IPS-18c (cell line): ENCODE data around the gene TMPRSS11D.

Source experiments
- H3K4me3 ChIP-seq: 2 replicates; pipeline ENCODE4 v1.7.0; 2013; ENCODE audit warnings: low read depth, mild to moderate bottlenecking, low read length, moderate library complexity; ENCODE audit not compliant: insufficient read depth
- H3K9me3 ChIP-seq: one replicate; pipeline ENCODE4 v1.6.1; 2013; ENCODE audit warnings: mild to moderate bottlenecking, low read length, moderate library complexity; ENCODE audit not compliant: control insufficient read depth, insufficient read depth

The TMPRSS11D gene

DNA sequence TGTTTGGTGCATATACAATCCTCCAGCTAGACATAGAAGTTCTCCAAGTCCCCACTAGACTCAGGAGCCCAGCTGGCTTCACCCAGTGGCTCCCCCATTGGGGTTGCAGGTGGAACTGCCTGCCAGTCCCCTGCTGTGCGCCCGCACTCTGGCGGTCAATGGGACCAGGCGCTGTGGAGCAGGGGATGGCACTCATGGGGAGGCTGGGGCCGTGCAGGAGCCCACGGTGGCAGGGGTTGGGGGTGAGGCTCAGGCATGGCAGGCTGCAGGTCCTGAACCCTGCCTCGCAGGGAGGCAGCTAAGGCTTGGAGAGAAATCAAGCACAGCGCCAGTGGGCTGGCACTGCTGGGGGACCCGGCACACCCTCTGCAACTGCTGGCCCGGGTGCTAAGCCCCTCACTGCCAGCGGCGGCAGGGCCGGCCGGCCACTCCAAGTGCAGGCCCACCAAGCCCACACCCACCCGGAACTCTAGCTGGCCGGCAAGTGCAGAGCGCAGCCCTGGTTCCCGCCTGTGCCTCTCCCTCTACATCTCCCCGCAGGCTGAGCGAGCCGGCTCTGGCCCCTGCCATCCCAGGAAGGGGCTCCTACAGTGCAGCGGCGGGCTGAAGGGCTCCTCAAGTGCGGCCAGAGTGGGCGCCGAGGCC is 12.7 kb upstream of the TMPRSS11D start:
- no peaks in the 10 kb centered on the region for H3K9me3 ChIP-seq
- no peak overlapping the region for H3K4me3 ChIP-seq

DNA sequence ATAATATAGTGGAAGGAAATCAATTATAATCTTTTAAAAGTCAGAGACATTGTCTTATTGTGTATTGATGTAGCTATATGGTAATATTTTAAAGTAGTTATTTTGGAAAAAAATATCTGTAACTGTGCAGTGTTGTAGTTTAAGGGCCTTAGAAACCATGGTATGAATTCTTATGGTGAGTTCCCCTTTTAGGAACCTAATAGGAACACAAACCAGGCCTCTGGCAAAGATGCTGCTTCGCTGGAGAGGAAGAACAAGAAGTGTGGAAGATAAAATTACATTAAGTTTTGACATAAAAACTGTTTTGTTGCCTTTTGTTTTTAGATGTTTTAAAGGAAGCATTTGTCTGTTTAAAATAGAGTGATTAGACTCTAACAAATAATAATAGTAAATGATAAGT is 10.9 kb upstream of the TMPRSS11D start:
- H3K9me3 ChIP-seq: no peaks in the 10 kb centered on the region
- no peak overlapping the region for H3K4me3 ChIP-seq

DNA sequence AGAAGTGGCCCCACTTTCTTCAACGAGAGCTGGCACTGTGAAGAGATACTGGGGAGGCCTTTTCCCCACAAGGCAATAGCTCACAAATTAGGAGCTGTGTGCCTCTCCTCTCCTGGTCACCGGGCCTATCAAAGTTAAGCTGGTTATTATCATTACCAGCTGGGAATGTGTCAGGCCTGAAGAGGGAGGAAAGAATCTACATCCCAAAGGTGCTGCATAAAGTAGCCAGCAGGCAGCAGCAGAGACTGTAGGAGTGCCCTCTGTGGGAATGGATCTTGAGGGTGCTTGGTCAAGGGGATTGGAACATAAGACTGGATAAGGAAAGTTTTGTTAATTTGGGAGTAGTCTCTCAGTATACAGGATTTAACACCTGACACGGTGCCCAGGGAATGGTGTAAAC is 9.1 kb upstream of the TMPRSS11D start:
- no peak overlapping the region for H3K4me3 ChIP-seq
- no peaks in the 10 kb centered on the region for H3K9me3 ChIP-seq

DNA sequence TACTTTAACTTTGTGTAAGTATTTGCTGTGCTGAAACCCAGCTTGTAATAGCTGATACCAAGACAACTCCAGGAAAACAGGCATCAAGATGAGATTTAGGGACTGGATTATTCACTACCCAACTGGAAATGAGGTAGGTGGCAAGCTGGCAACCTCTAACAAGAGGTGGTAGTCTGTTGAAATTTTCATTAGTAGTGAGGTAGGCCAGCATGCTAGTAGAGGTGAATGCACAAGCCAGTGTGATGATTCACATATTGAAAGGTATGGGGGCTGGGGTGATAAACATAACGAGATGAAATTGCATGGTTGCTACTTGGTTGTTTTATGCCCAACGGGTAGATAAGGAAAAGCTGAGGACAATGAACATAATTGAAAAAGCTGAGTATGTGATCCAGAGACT is 8.5 kb upstream of the TMPRSS11D start:
- H3K4me3 ChIP-seq: no peak overlapping the region
- no peaks in the 10 kb centered on the region for H3K9me3 ChIP-seq

DNA sequence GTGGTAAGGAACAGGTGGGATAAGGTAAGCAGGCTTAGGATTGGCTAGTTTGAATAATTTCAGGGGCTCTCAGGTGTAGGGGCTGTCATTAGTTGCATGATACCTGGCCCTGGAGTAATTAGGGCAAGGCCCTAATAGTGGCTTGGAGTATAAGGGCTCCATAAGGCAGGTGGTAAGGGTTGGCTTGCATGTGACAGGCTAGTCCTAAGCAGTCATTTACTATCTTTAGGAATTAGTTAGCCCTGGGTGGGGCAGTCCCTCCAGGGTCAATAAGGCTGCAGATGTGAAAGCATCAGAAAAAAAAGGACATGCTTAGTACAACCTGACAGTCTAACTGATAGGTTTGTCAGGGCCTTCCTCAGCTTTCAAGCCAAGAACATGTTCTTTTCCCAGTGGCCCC is 7.8 kb upstream of the TMPRSS11D start:
- Histone ChIP-seq H3K4me3 (no peak overlapping the region), H3K9me3 (no peaks in the 10 kb centered on the region)

DNA sequence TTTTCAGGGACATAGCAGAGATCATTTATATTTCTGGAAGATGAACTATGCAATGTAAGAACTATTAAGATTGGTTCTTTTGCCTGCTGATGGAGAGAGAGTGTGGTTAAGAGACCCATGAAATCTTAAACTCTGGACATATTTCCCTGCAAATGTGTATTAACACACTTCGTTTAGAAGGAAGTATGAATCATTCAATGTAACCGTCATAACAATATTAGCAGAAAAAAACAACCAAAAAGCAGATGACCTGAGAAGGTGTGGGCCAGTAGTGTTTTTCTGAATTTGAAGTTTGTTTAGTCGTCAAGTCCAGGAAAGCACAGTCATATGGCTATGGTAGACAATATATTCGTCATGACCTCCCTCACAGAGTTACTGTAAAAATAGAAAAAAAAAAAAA is 2.5 kb upstream of the TMPRSS11D start:
- Histone ChIP-seq H3K4me3 (no peak overlapping the region), H3K9me3 (no peaks in the 10 kb centered on the region)

DNA sequence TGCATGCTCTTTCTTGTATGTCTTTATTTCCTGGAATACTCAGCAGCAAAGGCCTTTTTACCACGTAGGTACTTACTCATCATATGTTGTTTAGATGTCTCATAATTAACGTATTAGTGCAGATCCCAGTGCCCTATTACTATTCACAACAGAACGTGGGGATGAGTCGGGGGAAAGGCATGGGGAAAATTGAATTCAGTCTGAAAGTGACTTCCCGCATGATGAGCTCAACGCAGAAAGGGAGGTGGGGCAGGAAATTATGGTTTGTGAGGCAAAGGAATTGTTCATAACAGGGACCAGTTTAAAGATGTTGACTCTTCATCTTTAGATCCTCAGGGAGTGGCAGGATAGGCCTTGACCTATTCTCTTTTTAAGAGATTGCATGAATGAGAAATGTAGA is 2.0 kb upstream of the TMPRSS11D start:
- Histone ChIP-seq H3K9me3 (no peaks in the 10 kb centered on the region), H3K4me3 (no peak overlapping the region)

DNA sequence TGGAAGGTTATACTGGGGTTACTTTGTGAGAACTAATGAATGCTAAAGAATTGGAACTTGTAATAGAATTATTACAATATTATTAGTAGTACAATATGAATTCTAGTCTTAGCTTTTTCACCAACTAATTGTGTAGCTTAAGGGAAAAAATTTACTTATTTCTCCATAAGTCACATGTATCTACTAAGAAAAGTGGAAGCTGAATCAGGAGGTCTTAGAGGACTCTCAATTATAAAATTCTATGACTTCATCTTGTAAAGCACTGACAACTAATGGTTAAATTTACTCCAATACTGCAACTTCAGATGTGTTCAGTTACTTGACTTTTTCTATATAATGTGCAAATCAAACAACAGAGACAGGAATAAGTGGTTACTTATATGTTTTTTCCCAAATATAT is 899 bp upstream of the TMPRSS11D start:
- Histone ChIP-seq H3K9me3 (no peaks in the 10 kb centered on the region), H3K4me3 (no peak overlapping the region)

DNA sequence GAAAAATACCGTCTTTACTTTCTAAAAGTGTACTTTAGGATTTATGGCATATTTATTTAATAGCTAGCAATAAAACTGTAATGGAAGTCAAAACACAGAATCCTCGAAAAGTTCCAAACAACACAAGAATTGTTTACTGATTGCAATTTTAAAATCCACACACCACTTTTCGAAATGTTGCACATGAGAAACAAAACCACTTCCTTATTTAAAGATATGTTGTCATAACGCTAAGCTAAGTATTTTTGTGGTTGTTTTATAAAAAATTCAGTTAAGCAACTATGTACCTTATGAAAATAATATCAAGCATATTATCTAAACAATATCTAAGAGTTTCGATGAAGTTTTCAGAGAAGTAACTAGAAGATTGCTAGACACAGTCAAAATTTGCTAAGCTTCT is 344 bp downstream of the TMPRSS11D start:
- no peak overlapping the region for H3K4me3 ChIP-seq
- H3K9me3 ChIP-seq: no peaks in the 10 kb centered on the region

DNA sequence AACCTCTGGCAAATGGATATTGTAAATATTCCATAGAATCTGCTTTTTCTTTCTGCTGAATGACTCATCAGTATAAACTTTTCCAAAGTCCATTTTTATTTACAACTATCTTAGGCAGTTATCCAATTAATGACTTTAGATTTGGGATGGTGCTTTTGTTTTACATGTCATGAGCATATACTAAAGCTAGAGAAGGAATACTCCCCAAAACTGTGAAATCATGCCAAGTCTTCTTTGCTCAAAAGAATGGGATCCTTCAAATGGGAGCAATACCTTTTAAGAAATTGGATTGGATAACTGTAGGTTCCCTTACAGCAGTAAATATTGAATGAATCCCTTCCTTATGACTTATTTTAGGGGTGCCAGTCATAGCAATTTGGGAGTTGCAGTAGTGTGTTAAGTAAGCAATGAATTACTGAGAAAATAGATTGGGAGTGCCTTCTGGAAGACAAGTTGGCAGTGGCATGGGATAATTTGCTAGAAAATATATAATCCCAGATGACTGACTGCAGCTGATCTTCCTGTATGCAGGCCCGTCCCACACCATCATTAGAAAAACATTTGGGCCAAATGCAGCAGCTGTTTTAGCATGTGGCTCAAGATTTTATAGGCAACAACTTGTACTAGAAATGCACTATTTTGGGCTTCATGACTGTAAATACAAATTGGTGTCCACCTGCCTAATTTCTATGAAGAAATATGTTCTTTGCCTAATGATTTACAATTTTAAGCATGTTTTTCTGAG is 2.8 kb downstream of the TMPRSS11D start:
- H3K4me3 ChIP-seq: no peak overlapping the region
- no peaks in the 10 kb centered on the region for H3K9me3 ChIP-seq

DNA sequence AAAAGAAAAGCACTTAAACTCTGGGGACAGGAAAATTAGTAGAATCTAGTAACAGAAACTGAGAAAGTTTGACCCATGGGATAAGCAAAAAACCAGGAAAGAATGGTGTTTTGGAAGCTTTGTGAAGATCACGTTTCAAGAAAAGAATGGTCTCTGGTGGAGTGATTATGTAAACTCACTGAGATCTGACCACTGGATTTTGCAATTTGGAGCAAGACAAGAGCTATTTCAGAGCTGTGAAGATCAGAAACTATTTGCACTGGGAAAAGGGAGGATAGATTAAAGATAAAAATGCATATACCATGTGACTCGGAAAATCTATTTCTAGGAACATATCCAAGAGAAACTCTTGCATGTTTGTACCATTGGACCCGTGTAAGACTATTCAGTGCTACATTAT is 4.3 kb downstream of the TMPRSS11D start:
- Histone ChIP-seq H3K4me3 (no peak overlapping the region), H3K9me3 (no peaks in the 10 kb centered on the region)

DNA sequence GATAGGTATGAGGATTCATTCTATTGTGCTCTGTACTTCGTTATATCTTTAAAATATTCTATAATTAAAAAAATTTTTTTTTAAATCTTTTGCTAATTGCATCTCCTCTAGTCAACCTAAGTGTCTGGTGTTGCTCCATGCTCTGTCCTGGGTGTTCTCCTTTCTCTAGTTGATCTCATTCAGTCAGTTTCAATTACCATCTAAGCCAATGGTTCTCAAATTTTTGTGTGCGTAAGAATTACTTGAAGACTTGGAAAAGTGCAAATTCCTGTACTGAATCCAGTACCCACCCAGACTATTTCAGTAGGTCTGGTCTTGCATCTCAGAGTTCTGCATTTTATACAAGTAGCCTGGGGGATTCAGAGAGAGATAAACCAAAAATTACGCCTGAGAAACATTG is 6.7 kb downstream of the TMPRSS11D start:
- Histone ChIP-seq H3K9me3 (no peaks in the 10 kb centered on the region), H3K4me3 (no peak overlapping the region)

DNA sequence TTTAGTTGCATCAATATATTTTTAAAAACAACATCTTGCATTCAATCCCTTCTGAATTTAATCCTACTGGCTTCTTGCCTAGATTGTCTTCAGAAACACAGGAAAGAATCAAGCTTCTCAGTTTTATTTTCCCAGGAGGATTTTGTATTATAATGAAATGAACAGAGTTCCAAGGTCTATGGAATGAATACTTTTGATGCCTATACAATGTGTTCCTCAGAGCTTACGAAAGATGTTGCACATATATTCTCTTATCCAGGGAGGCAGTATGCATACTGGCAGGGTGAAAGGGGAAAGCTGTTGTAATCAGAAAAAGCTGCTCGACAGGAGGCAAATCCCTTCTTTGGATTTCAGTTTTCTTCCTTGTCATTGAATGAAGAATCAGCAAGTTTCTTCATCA is 8.8 kb downstream of the TMPRSS11D start:
- no peak overlapping the region for H3K4me3 ChIP-seq

DNA sequence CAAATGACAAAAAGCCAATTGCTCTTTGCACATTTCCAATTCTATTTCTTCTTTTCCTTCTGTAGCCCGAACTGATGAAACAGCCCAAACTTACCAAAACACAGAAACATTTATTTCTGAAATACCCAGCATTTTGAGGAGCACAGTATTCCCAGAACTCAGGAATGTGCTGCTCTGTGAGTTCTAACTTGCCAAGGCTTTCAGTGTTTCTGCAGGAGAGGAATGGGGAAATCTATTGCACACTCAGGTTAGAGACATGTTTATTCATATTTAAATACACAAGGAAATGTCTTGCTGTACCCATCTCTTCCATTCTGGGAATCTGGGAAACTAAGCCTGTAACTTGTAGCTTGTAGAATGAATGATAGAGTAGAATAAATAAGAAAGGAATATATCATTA is 10.7 kb downstream of the TMPRSS11D start:
- Histone ChIP-seq H3K9me3 (no peaks in the 10 kb centered on the region), H3K4me3 (no peak overlapping the region)

More for the DNA sequence above, 8.8 kb downstream of the TMPRSS11D start:
- no peaks in the 10 kb centered on the region for H3K9me3 ChIP-seq

DNA sequence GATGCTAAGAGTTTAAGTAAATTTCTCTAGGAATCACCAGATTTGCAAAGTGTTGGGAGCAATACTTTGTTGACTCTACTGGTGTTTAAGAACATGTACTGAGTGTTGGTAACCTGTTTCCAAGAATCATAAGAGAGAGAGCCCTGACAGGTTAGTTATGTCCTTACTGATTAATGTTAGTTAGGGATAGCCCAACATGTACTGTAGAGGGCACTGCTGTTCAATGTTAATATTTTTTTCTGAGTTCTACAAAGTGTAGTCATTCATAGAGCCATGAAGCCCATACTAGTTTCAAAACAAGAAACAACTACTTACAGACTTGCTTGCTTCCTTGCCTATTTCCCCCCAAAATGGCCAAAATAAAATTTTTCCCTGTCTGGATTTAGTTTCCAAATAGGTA is 11.9 kb downstream of the TMPRSS11D start:
- H3K4me3 ChIP-seq: no peak overlapping the region
- H3K9me3 ChIP-seq: no peaks in the 10 kb centered on the region

DNA sequence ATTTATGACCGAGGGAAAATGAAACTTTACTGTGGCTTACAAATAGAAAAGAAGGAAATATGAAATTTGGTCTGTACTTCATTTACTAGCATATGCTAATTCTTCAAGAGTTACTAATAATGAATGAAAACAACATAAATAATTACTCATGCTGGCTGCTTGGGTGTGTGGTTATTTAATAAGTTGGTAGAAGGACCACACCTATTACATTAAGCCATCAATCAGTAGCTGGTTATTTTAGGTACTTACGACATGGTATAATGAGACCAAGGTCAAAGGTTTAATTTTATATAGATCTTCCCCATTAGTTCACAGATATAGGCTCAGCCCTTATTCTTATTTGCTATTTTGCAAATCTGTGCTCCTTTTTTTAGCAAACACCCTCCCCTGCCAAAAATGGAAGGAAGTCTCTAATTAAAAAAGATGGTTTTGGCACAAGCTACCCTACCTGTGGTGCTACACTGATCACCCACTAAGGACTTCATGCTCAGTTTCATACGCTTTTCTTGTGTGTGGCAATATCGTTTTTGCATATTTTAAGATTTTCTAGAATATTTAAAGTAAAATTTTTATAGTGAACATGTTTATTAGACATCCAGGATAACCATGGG is 14.1 kb downstream of the TMPRSS11D start:
- no peak overlapping the region for H3K4me3 ChIP-seq
- H3K9me3 ChIP-seq: no peaks in the 10 kb centered on the region

DNA sequence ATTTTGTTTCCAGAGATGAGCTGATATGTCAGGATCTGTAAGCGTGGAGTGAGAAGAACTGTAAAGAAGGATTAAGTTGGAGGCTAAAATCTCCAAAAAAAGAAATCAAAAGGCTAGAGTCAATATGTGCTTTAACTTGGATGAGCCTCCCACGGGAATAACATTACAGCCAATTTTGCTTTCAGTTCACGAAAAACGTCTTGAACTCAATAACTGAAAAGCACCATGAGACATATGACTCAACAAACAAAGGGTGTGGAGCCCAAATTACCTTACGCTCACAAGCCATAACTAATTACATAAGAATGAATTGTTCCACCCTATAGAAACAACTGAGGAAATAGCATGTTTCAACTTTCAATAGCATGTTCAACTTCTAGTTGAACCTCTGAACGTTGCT is 22.3 kb downstream of the TMPRSS11D start:
- Histone ChIP-seq H3K9me3 (no peaks in the 10 kb centered on the region), H3K4me3 (no peak overlapping the region)

DNA sequence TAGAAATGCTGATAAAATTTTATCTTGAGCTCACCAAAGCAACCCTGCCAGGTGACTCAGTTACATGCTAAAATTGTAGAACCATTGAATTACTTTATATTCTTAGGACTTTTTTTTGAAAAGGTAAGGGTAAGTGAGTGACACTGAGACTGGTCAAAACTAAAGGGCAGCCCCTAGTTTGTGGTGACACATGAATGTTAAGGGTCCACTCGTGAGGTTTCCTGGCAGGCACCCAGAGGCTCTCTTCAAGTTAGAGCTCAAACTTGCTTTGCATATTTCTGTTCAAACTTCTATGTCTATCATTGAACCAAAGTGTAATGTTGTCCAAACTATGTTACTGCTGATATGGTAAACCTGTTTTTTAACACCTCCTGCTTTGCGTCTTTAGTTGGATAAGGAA is 30.5 kb downstream of the TMPRSS11D start:
- H3K4me3 ChIP-seq: no peak overlapping the region
- no peaks in the 10 kb centered on the region for H3K9me3 ChIP-seq
